Esophagus squamous epithelium (tissue), 4 donors: ENCODE results near the gene ATXN7L3.

Experiments
- CTCF ChIP-seq, 6 experiments: fragments of 450-650 bp in 4 of 6; fragments of 200-600 bp in 2 of 6; sonication (generic) in 2 of 6; IDR thresholded peaks; one replicate each; pipeline ENCODE4 v1.5.1; 2016 to 2019; ENCODE audit warnings: antibody characterized with exemption in 6 of 6, mild to moderate bottlenecking in 4 of 6, moderate library complexity in 4 of 6
- POLR2A ChIP-seq, 4 donors: fragments of 450-650 bp; IDR thresholded peaks; one replicate each; pipeline ENCODE4 v1.6.1; 2017; ENCODE audit warnings: antibody characterized with exemption in 4 of 4, mild to moderate bottlenecking in 4 of 4, moderate library complexity in 3 of 4

- TF ChIP-seq CTCF (IDR thresholded peaks at IDR 0.05) (no peak), POLR2A (IDR thresholded peaks at IDR 0.05) (no peak)
Observed at GRCh38 chr17:44209786-44210341, 10.2 kb upstream of the ATXN7L3 start.
